A204.1 (cell line): ENCODE measurements around the gene ANKRA2.
"Not testable (repeated sequence)": the region's sequence is repeated elsewhere in the genome, so short reads cannot be mapped to it uniquely, and the experiment has no call there.

ENCODE experiments used
- FAIRE-seq: peaks from 2 replicates; lab custom pipeline; 2012; peaks lifted over from hg19 to GRCh38; lab: Jason Lieb, UNC

The ANKRA2 gene

GRCh38 chr5:73545403-73545779 lies 20.0 kb downstream of the ANKRA2 start:
- FAIRE-seq, result no peak

DNA sequence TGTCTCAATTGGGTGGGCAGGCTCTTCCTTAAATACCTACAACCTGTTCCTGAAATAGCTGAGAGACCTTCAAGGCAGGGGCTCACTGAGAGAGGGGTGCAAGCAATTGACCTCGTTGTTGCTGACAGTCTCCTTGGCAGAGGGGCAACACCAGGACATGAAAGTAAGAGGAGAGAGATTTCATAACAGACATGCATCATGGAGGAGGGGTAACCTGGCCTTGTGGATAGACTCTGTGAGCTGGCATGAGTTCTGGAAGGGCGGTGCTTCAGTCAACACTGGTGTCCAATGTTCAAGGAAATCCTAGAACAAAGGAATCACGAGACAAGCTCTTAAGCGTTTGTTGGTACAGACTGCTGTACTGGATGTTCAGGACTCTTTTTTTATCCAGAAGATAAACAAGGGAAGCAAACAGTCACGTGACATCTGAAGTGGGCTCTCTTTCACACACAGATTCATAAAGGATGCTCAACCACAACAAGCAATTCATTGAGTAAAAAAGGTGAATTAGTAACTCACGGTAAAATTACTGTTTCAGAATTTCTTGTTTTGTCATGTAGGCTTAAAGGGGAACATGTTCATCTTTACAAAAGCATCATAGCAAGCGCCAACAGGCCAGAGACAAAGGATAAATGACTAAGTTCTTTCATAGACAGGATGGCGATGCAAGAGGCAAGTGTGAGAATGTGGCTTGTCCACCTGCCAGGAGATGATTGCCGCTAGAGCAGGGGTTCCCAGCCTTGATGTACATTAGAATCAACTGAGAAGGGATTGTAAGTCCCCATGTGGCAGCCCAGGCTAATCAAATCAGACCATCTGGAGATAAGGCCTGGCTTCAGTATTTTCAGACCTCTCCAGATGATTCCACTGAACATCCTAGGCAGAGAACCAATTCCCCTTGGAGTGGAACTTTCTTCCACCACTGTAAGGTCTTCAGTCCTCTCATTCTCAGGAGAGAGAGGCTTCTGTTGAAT lies 20.7 kb downstream of the ANKRA2 start:
- no peak for FAIRE-seq

- no peak for FAIRE-seq
Measured at GRCh38 chr5:73542020-73542419, 23.4 kb downstream of the ANKRA2 start.

DNA sequence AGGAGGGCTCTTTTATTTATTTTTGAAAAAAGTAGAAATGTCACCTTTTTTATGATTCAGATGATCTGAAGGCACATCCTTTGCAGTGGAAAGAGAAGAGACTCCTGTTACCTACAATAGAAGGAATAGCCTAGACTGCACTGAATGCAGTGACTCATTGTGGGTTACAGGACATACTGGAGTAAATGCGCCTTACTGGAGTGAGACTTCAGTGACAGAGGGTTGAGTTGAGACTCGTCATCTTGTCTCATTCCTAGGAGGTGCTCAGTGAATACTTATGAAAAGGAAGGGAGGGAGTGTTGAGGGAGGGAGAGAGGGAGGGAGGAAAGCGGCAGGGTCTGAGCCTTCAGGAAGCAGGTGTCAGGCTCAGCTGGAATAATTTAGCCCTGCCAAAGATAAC lies 25.2 kb downstream of the ANKRA2 start:
- no peak for FAIRE-seq

DNA sequence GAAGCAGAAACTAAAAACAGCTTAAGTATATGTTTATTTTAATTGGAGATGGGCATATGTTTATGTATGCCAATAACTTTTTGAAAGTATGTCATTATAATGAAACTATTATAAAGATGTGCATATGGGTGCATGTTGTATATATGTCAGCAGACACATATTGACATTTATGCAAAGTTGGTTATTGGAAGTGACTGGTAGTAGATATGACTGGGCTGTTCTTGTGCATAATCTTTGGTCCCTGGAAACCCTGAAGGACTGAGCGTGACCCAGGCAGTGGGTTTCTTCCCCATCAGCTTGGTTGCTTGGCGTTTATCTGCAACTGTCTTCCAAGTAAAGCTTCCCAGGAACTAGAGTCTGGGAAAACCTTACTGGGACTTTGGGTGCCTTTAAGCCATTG lies 25.7 kb downstream of the ANKRA2 start:
- FAIRE-seq, result no peak

- no peak for FAIRE-seq
Measured at GRCh38 chr5:73534971-73535370, 30.5 kb downstream of the ANKRA2 start.

DNA sequence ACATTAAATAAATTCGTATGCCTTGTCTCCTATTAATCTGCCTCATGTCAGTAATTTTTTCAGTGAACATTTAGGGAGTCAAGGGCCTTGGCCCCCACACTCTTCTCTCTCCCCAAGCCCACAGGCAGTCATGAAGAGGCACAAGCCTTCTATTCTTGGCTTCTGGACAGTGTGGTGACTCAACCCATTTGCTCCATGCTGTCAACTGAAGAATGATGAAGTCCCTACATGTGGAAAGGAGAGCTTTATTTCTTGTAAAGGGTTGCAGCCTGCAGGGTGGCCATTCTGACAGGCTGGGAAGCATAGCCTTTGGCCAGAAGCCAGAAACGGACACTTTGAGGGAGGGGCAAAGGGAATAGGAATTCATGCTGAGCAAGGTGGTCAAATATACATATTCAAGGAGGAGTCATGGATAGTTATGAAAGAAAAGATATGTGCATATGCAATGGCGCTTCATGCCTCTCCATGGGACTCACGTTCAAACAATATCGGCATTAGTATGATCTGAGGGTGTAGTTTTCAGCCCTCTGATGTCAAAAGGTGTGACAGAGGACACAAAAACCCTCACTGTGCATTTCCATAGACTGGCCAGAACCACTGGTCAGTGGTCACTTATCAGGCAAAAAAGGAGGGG lies 31.3 kb downstream of the ANKRA2 start:
- FAIRE-seq, result no peak

DNA sequence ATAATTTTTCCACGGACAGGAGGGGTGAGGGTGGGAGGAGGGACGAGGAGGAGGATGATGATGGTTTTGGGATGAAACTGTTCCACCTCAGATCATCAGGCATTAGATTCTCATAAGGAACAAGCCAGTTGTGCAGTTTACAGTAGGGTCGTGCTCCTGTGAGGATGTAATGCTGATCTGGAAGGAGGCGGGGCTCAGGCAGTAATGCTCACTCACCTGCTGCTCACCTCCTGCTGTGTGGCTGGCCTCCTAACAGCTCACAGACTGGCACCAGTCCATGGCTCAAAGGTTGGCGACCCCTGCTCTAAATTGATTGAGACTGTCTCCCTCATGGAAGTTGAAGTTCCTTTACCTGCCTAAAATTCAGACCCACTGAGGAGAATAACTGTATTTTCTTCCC lies 33.2 kb downstream of the ANKRA2 start:
- FAIRE-seq, result no peak

GRCh38 chr5:73531356-73531755 lies 34.1 kb downstream of the ANKRA2 start:
- no peak for FAIRE-seq

DNA sequence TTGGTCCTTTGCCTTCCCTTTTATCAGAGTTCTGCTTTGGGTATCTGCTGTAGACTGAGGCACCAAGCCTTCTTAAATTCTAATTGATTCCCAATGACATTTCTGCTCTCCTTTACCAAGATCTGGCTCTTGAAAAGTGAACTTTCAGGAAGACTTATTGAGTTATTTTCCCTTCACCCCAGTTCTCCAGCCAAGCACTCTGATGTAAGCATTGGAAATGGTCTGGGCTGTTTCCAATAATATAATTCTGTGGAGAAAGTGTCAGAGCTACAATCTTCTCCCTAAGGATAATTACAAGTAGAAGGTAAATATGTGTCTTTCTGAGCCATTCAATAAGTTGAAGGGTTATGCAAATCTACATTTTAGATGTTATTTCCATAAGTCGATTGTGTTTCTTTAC lies 36.4 kb downstream of the ANKRA2 start:
- FAIRE-seq, result no peak

DNA sequence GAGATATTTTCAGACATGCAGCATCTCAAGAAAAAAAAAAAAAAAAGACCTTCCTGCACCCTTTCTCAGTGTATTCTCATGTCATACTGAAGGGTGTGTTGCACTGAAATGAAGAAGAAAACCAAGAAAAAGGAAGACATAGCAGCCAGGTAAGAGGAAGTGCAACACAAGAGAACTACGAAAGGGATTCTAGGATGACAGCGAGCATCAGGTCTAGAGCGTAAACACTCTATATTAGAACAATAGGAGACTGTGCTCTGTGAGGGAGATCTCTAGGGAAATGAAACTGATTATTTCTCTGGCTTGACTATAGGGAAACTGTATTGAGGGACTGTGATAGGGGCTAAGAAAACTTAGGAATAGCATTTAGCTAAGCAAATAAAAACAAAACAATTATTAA lies 37.2 kb downstream of the ANKRA2 start:
- FAIRE-seq, result no peak

GRCh38 chr5:73525606-73526203 lies 39.7 kb downstream of the ANKRA2 start:
- FAIRE-seq, result no peak

GRCh38 chr5:73523861-73524260 lies 41.6 kb downstream of the ANKRA2 start:
- FAIRE-seq, result no peak

- no peak for FAIRE-seq
Measured at GRCh38 chr5:73522989-73523388, 42.5 kb downstream of the ANKRA2 start.

- FAIRE-seq, result peak; percentile 54
Measured at GRCh38 chr5:73519531-73520283, 45.7 kb downstream of the ANKRA2 start.

DNA sequence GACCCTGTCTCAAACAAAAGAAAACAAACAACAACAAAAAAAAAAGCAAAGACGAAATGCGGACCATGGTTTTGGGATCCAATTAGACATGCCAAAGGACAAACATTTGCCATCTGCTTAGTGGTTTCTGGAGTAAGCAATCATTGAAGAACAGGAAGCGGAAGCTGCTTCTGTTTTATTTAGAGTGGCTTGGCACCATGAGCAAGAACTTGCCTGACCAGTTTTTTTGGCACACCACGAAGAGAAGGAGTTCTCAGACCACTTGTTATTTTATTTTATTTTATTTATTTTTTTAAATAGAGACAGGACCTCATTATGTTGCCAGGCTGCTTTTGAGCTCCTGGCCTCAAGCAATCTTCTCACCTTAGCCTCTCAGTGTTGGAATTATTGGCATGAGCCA lies 50.2 kb downstream of the ANKRA2 start:
- no peak for FAIRE-seq

GRCh38 chr5:73514418-73514817 lies 51.0 kb downstream of the ANKRA2 start:
- FAIRE-seq, result no peak

DNA sequence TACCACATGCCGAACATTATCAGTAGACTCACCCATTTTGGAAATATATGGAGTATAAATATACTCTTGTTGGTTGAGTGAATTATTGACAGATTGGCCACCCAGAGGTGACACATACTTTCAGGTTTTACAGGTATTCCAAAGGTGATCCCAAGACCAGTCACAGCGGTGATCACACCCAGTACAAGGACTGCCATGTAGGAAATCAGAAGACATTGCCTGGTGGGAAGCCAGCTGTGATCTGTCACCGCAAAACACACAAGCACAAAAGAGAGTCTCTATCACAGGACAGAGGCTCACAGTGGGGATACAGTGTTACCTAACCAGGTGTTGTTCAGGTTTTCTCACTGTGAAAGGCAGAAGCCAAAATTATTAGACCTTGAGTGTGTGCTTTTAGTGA lies 51.4 kb downstream of the ANKRA2 start:
- no peak for FAIRE-seq

DNA sequence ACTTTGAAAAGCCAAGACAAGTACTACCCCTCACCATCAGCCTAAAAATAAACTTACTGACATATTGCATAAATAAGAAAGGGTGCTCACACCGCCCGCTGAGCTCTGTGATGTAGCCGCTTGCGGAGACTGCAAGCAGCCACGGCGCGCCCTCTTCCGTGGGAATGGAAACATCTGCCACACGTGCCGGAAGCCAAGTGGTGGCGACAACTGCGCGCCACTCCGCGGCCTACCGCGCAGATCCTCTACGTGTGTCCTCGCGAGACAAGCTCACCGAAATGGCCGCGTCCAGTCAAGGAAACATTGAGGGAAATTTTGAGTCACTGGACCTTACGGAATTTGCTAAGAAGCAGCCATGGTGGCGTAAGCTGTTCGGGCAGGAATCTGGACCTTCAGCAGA lies 56.9 kb downstream of the ANKRA2 start:
- not testable (repeated sequence) for FAIRE-seq

- FAIRE-seq, result no peak
Measured at GRCh38 chr5:73507062-73507461, 58.4 kb downstream of the ANKRA2 start.

DNA sequence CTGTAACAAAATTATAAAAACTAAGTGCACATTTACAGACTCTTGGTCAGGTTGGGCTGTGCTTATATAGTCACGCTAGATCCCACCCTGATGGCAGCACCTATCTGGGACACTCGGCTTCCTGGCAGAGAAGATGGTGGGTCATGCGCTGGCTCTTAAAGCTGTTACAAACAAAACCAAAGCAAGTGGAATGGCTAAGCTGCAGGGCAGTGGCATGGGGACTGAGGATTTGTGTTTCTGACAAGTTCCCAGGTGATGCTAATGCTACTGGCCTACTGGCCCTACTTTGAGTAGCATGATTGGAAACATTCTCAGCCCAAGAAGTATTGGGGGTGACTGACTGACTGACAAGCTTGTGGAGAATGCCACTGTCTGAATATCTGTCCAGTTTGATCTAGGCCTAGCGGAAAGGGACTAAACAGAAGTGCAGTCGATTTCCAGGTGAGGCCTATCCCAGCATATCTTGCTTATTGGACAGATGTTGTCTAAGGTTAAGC lies 58.9 kb downstream of the ANKRA2 start:
- FAIRE-seq, result no peak
